Upper lobe of left lung (tissue), 4 donors: ENCODE data around the gene EBF3.

Source experiments
- CTCF ChIP-seq, 6 experiments: fragments of 450-650 bp in 4 of 6; fragments of 200-600 bp in 2 of 6; sonication (generic) in 2 of 6; IDR thresholded peaks; one replicate each; pipeline ENCODE4 v1.5.1; 2016 to 2019; ENCODE audit warnings: antibody characterized with exemption in 6 of 6
- EP300 ChIP-seq, 4 donors: sonication (generic); formaldehyde crosslinking; IDR thresholded peaks; one replicate each; pipeline ENCODE4 v1.5.1; 2017; ENCODE audit warnings: antibody characterized with exemption in 4 of 4, control low read depth in 2 of 4

- TF ChIP-seq EP300 (IDR thresholded peaks at IDR 0.05), result no peak
- no peak for TF ChIP-seq CTCF (IDR thresholded peaks at IDR 0.05)
Observed at GRCh38 chr10:129977794-129978193, 13.7 kb upstream of the EBF3 start.
